Spleen (tissue), 11 donors: ENCODE data around the gene PIK3C2G. TPM values are rescaled to one million over a fixed set of nuclear protein-coding genes. Genes with fewer than 3 reads are reported as not detected.

Experiments used
- DNase-seq: peaks from one replicate; pipeline ENCODE4 v3.0.0-alpha.2; 2020
- H3K27ac ChIP-seq, 8 donors: fragments of 200-600 bp; sonication (generic) in 7 of 8; 1 replicate in 4 of 8; 2 replicates in 4 of 8; pipeline versions ENCODE4 v1.5.0 to v1.8.0; 2016 to 2021; ENCODE audit warnings: inconsistent platforms in 4 of 8, mild to moderate bottlenecking in 4 of 8, moderate library complexity in 1 of 8
- H3K27me3 ChIP-seq, 7 donors: fragments of 200-600 bp; sonication (generic) in 6 of 7; replicated peaks in 1 of 7; 1 replicate in 4 of 7; 2 replicates in 3 of 7; pipeline versions ENCODE4 v1.5.0 to v1.8.0; 2016 to 2021; ENCODE audit warnings: inconsistent platforms in 3 of 7, mild to moderate bottlenecking in 1 of 7
- H3K36me3 ChIP-seq, 6 donors: fragments of 200-600 bp; sonication (generic) in 5 of 6; 1 replicate in 4 of 6; 2 replicates in 2 of 6; pipeline versions ENCODE4 v1.5.0 to v1.8.0; 2016 to 2021; ENCODE audit warnings: inconsistent platforms in 2 of 6
- H3K4me1 ChIP-seq, 6 donors: fragments of 200-600 bp; sonication (generic) in 5 of 6; 1 replicate in 3 of 6; 2 replicates in 3 of 6; pipeline versions ENCODE4 v1.5.0 to v1.8.0; 2016 to 2021; ENCODE audit warnings: inconsistent platforms in 3 of 6
- H3K4me3 ChIP-seq, 8 donors: fragments of 200-600 bp; sonication (generic) in 7 of 8; 1 replicate in 4 of 8; 2 replicates in 4 of 8; pipeline versions ENCODE4 v1.5.0 to v1.8.0; 2016 to 2021; ENCODE audit warnings: inconsistent platforms in 4 of 8, mild to moderate bottlenecking in 4 of 8, moderate library complexity in 2 of 8
- H3K9me3 ChIP-seq, 8 donors: fragments of 200-600 bp; sonication (generic) in 7 of 8; 1 replicate in 4 of 8; 2 replicates in 4 of 8; pipeline versions ENCODE4 v1.5.0 to v1.8.0; 2016 to 2021; ENCODE audit warnings: inconsistent platforms in 4 of 8
- POLR2A ChIP-seq, 3 donors: fragments of 450-650 bp; IDR thresholded peaks; one replicate each; pipeline ENCODE4 v1.5.1; 2017; ENCODE audit warnings: antibody characterized with exemption in 3 of 3, mild to moderate bottlenecking in 1 of 3
- POLR2AphosphoS5 ChIP-seq, 3 donors: sonication (generic); formaldehyde crosslinking; IDR thresholded peaks; one replicate each; pipeline ENCODE4 v1.5.1; 2017; ENCODE audit warnings: antibody characterized with exemption in 3 of 3
- WGBS, 5 donors: extraction: QIAGEN DNeasy Blood & Tissue Kit in 3 of 5; methylation state at CpG; one replicate each; pipeline versions ENCODE4 v1.1.5 to v1.1.7; 2013 to 2018; 5-methylcytosine and 5-hydroxymethylcytosine counted together
- intact Hi-C: fragments of 100-400 bp; cut with DNase I; formaldehyde crosslinking; loops from one replicate; pipeline ENCODE4 v1.15.0; 2023; ENCODE audit warnings: low total_unique reads
- polyA plus RNA-seq, 3 donors: library from polyadenylated mRNA; stranded (reverse); fragments of 200-250 nt; gene quantifications; one replicate each; pipeline ENCODE4 v1.2.1, GENCODE V29; 2013
- total RNA-seq, 7 donors: library from RNA; depleted of rRNA in 3 of 7; stranded (reverse); fragments of >200 nt in 3 of 7; fragmentation: NEBNext Ultra II Directional in 4 of 7; extraction: Animal tissue kit (Norgen Biotek cat#: 25700) in 4 of 7; gene quantifications; one replicate each; pipeline versions ENCODE4 v1.1.0 to v1.2.1, GENCODE V29; 2016 to 2021
- TF ChIP-seq, protein P1 (sequence below), 11 experiments: fragments of 200-600 bp in 7 of 11; fragments of 450-650 bp in 4 of 11; sonication (generic) in 4 of 11; IDR thresholded peaks in 8 of 11; conservative IDR thresholded peaks in 3 of 11; 1 replicate in 7 of 11; 2 replicates in 4 of 11; pipeline versions ENCODE4 v1.4.0 to v1.8.0; 2016 to 2021; ENCODE audit warnings: antibody characterized with exemption in 11 of 11, inconsistent platforms in 4 of 11, mild to moderate bottlenecking in 1 of 11
- donor health status: healthy with polysubstance abuse.
- donor health status: DM: no; HTN: no; CAD: no; lungs with moderate emphysema.
- donor health status: DM: no; HTN: no; CAD: no.
- donor health status: Bipolar disorder and iron deficiency.
- donor health status: healthy.
- donor health status: DM: no; HTN: no; CAD: no.
- donor health status: DM: yes; HTN: yes; CAD: no.

Gene PIK3C2G
- total and polyA plus RNA-seq, 10 donors: not detected

DNA sequence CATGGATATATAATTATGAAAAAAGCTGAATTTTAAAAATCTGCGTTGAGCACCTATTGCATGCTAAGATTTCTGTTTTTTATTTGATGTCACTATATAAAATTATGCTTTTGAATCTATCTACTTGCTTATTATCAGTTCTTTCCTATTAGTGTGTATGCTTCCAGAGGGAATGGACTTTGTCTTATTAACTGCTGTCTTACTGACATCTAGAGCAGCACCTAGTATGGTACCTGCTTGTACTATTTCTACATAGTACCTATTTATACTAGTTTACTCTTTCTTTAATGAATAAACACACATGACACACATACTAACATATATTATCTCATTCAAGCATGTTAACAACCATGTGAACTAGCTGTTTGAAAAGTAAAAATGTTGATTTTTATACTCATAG is 38.6 kb upstream of the PIK3C2G start:
- DNase-seq: no peak
- Histone ChIP-seq H3K4me1 (no peaks in the 10 kb centered on the region), H3K27me3 (no peaks in the 10 kb centered on the region), H3K4me3 (no peak overlapping the region), H3K9me3 (no peaks in the 10 kb centered on the region), H3K27ac (no peak overlapping the region), H3K36me3 (no peaks in the 10 kb centered on the region)
- no peak for TF ChIP-seq POLR2AphosphoS5 (IDR thresholded peaks at IDR 0.05)
- TF ChIP-seq, protein P1, sequence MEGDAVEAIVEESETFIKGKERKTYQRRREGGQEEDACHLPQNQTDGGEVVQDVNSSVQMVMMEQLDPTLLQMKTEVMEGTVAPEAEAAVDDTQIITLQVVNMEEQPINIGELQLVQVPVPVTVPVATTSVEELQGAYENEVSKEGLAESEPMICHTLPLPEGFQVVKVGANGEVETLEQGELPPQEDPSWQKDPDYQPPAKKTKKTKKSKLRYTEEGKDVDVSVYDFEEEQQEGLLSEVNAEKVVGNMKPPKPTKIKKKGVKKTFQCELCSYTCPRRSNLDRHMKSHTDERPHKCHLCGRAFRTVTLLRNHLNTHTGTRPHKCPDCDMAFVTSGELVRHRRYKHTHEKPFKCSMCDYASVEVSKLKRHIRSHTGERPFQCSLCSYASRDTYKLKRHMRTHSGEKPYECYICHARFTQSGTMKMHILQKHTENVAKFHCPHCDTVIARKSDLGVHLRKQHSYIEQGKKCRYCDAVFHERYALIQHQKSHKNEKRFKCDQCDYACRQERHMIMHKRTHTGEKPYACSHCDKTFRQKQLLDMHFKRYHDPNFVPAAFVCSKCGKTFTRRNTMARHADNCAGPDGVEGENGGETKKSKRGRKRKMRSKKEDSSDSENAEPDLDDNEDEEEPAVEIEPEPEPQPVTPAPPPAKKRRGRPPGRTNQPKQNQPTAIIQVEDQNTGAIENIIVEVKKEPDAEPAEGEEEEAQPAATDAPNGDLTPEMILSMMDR (IDR thresholded peaks at IDR 0.05 in 8 of 11, conservative IDR thresholded peaks at IDR 0.05 in 3 of 11): no peak
- no peak for TF ChIP-seq POLR2A (IDR thresholded peaks at IDR 0.05)
- intact Hi-C loops: no loop called here
- 87 to 98% (median 95%) methylated on average over 1 of the region's 1 CpG for WGBS, 5 donors

GRCh38 chr12:18224745-18225144 is 36.6 kb upstream of the PIK3C2G start:
- TF ChIP-seq POLR2A (IDR thresholded peaks at IDR 0.05): no peak
- TF ChIP-seq, protein P1 (IDR thresholded peaks at IDR 0.05 in 8 of 11, conservative IDR thresholded peaks at IDR 0.05 in 3 of 11): peak in 3 of 11 experiments; percentile 20 to 26 (median 24)
- H3K4me1 ChIP-seq: no peaks in the 10 kb centered on the region
- no peak for DNase-seq
- intact Hi-C loops: no loop called here
- no peak overlapping the region for H3K4me3 ChIP-seq
- no peaks in the 10 kb centered on the region for H3K27me3 ChIP-seq
- H3K9me3 ChIP-seq: no peaks in the 10 kb centered on the region
- H3K27ac ChIP-seq: no peak overlapping the region
- H3K36me3 ChIP-seq: no peaks in the 10 kb centered on the region

GRCh38 chr12:18239526-18239925 is 21.8 kb upstream of the PIK3C2G start:
- Histone ChIP-seq H3K36me3 (no peaks in the 10 kb centered on the region), H3K27ac (no peak overlapping the region), H3K4me3 (no peak overlapping the region), H3K27me3 (no peaks in the 10 kb centered on the region), H3K4me1 (no peaks in the 10 kb centered on the region), H3K9me3 (peaks cover 0 to 32% (median 18%) of the 10 kb centered on the region in 8 donors)
- WGBS, 5 donors: 81 to 91% (median 86%) methylated on average over 1 of the region's 1 CpG
- intact Hi-C loops: no loop called here
- no peak for DNase-seq
- TF ChIP-seq, protein P1 (IDR thresholded peaks at IDR 0.05 in 8 of 11, conservative IDR thresholded peaks at IDR 0.05 in 3 of 11): no peak
- TF ChIP-seq POLR2AphosphoS5 (IDR thresholded peaks at IDR 0.05) (no peak), POLR2A (IDR thresholded peaks at IDR 0.05) (no peak)

DNA sequence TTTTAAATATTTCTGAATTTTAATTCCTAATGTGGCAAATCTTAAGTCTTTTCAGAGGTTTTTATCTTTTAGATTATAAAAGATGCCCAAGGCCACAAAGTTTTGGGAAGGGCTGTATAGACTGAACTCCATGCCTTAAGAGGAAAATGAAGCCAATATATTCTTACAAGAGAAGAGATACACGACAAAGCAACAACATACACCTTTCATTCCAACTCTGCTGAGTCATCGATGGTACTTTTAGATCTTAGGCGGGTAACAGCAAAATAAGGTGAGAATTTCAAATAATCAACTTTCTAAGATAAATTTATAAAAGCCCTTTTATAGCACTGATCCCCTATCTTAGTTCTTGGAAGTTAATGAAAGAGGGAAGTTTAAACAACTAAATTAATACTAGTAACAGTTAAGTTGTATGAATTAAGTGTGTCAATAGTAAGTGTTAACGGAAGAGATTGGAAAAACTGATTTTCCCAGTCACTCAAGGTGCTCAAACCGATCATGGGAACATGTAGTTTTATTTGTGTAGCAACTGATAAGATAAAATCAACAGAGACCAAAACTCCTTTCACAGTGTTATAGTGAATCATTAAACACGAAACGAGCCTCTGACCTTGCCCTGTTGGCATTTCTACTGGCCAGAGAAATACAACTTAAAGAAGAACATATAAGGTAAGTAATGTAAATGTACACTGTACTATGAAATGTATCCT is 18.8 kb upstream of the PIK3C2G start:
- Histone ChIP-seq H3K9me3 (peaks cover 0 to 3% (median 0%) of the 10 kb centered on the region in 8 donors), H3K27ac (no peak overlapping the region), H3K4me1 (no peaks in the 10 kb centered on the region), H3K36me3 (no peaks in the 10 kb centered on the region), H3K4me3 (no peak overlapping the region), H3K27me3 (no peaks in the 10 kb centered on the region)
- intact Hi-C loops: no loop called here
- WGBS, 5 donors: 81 to 91% (median 83%) methylated on average over 7 of the region's 7 CpGs
- DNase-seq: no peak
- TF ChIP-seq POLR2AphosphoS5 (IDR thresholded peaks at IDR 0.05) (no peak), POLR2A (IDR thresholded peaks at IDR 0.05) (no peak)
- TF ChIP-seq, protein P1 (IDR thresholded peaks at IDR 0.05 in 8 of 11, conservative IDR thresholded peaks at IDR 0.05 in 3 of 11): no peak
